ENCODE data around the gene NAPG. TPM values are rescaled to one million over a fixed set of nuclear protein-coding genes. Genes with fewer than 3 reads are reported as not detected.
"Not testable (repeated sequence)": the region's sequence is repeated elsewhere in the genome, so short reads cannot be mapped to it uniquely, and the experiment has no call there.

NAPG gene
- total and polyA plus RNA-seq, 12 donors: 14.3 to 49.9 (median 36.1) TPM

GRCh38 chr18:10577842-10578572 lies 52.2 kb downstream of the NAPG start:
- H3K27me3 ChIP-seq; H3K9me3 ChIP-seq; H3K36me3 ChIP-seq; intact Hi-C loops (cut with DNase I); H3K27ac ChIP-seq; H3K4me3 ChIP-seq; DNase-seq; H3K4me1 ChIP-seq; ATAC-seq: not testable (repeated sequence)
- 85 to 86% methylated on average over 25 of the region's 25 CpGs for WGBS, 2 donors

GRCh38 chr18:10578573-10578899 lies 52.7 kb downstream of the NAPG start:
- H3K27me3 ChIP-seq; H3K36me3 ChIP-seq; ATAC-seq; H3K4me3 ChIP-seq; H3K4me1 ChIP-seq; DNase-seq; intact Hi-C loops (cut with DNase I); H3K27ac ChIP-seq; H3K9me3 ChIP-seq: not testable (repeated sequence)
- WGBS, 2 donors: 93 to 94% methylated on average over 11 of the region's 11 CpGs

- WGBS, 2 donors: 82 to 85% methylated on average over 12 of the region's 12 CpGs
- no peak overlapping the region for H3K4me3 ChIP-seq
- DNase-seq: no peak
- H3K27me3 ChIP-seq: no peaks in the 10 kb centered on the region
- no peak overlapping the region for H3K27ac ChIP-seq
- peaks cover 0 to 3% (median 0%) of the 10 kb centered on the region in 11 donors for H3K9me3 ChIP-seq
- ATAC-seq: no peak
- H3K36me3 ChIP-seq: no peaks in the 10 kb centered on the region
- no peaks in the 10 kb centered on the region for H3K4me1 ChIP-seq
- TF ChIP-seq CTCF (IDR thresholded peaks at IDR 0.05): no peak
- intact Hi-C loops (cut with DNase I): no loop called here
Measured at GRCh38 chr18:10579079-10579867, 53.4 kb downstream of the NAPG start.

- no peak for ATAC-seq
- Histone ChIP-seq H3K9me3 (peaks cover 0 to 3% (median 0%) of the 10 kb centered on the region in 11 donors), H3K27ac (no peak overlapping the region), H3K27me3 (no peaks in the 10 kb centered on the region), H3K36me3 (no peaks in the 10 kb centered on the region), H3K4me3 (no peak overlapping the region), H3K4me1 (no peaks in the 10 kb centered on the region)
- no peak for DNase-seq
- WGBS, 2 donors: 94 to 97% methylated on average over 4 of the region's 4 CpGs
- intact Hi-C loops (cut with DNase I): no loop called here
- no peak for TF ChIP-seq CTCF (IDR thresholded peaks at IDR 0.05)
Measured at GRCh38 chr18:10580215-10580614, 54.4 kb downstream of the NAPG start.

- Histone ChIP-seq H3K9me3 (peaks cover 0 to under 1% (median 0%) of the 10 kb centered on the region in 11 donors), H3K4me3 (no peak overlapping the region), H3K27ac (no peak overlapping the region), H3K36me3 (no peaks in the 10 kb centered on the region), H3K4me1 (no peaks in the 10 kb centered on the region), H3K27me3 (no peaks in the 10 kb centered on the region)
- intact Hi-C loops (cut with DNase I): no loop called here
- 85 to 88% methylated on average over 1 of the region's 1 CpG for WGBS, 2 donors
- DNase-seq: no peak
- TF ChIP-seq CTCF (IDR thresholded peaks at IDR 0.05): no peak
- ATAC-seq: no peak
Measured at GRCh38 chr18:10585260-10585659, 59.4 kb downstream of the NAPG start.

Data from heart right ventricle (tissue), 16 donors.